ENCODE results near the gene RPL14. TPM values are rescaled to one million over a fixed set of nuclear protein-coding genes. Genes with fewer than 3 reads are reported as not detected.

RPL14 gene
- total RNA-seq (2014; rRNA removed; shearing (Covaris generic)) = 348 and 451 TPM in 2 replicates

GRCh38 chr3:40456940-40457823 lies at the start of gene RPL14:
TSS of gene RPL14 (plus strand) at chr3:40457339. CDS start at chr3:40457472, 133 bp downstream.
- DNase-seq = peak; percentile 96
- Histone ChIP-seq H3K27me3 (ENCODE audit: control insufficient read depth, insufficient read depth, low read length) (no peaks in the 10 kb centered on the region), H3K36me3 (replicated peaks; ENCODE audit: control insufficient read depth, insufficient read depth, low read length) (peaks cover 27% of the 10 kb centered on the region), H3K4me3 (ENCODE audit: insufficient read depth, low read depth, low read length) (peak within 1 kb of the TSS; percentile 98)

GRCh38 chr3:40407611-40408010 lies 49.5 kb upstream of the RPL14 start:
- no peaks in the 10 kb centered on the region for H3K36me3 ChIP-seq (replicated peaks; ENCODE audit: control insufficient read depth, insufficient read depth, low read length)
- no peaks in the 10 kb centered on the region for H3K27me3 ChIP-seq (ENCODE audit: control insufficient read depth, insufficient read depth, low read length)
- H3K4me3 ChIP-seq (ENCODE audit: insufficient read depth, low read depth, low read length) = no peak overlapping the region
- no peak for DNase-seq

- H3K36me3 ChIP-seq (replicated peaks; ENCODE audit: control insufficient read depth, insufficient read depth, low read length) = no peaks in the 10 kb centered on the region
- H3K27me3 ChIP-seq (ENCODE audit: control insufficient read depth, insufficient read depth, low read length) = no peaks in the 10 kb centered on the region
- no peak for DNase-seq
- H3K4me3 ChIP-seq (ENCODE audit: insufficient read depth, low read depth, low read length) = no peak overlapping the region
Measured at GRCh38 chr3:40414270-40414669, 42.9 kb upstream of the RPL14 start.

DNA sequence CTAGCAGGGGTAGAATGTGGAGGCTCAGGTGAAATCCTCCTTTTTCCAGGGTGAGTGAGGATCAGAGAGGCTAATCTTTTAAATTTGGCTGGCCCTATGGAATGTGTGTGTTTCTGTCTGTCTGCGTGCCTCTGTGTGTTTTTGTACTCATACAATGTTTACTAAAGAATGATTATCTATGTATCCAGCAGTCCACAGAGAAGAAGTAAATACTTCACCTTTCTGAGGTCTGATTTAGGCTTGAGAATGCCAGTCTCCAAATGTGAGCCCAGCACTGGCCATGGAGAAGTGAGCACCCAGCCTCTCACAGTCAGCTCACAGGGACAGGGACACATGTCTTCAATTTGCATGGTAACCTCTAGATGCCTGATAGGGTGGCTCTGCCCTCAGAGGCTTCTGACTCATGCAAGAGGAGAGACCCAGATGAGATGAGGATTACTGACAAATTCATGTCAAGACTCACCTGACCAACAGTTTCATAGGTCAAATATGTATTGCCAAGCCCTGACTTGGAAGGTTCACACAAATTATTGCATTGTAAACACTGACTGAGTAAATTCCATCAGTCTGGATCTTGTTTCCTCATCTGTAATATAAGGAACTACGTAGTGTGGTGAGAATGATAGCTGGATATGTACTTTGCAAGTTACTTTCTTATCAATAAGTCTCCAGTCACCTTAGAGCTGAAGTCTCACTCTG lies 39.1 kb upstream of the RPL14 start:
- Histone ChIP-seq H3K36me3 (replicated peaks; ENCODE audit: control insufficient read depth, insufficient read depth, low read length) (no peaks in the 10 kb centered on the region), H3K27me3 (ENCODE audit: control insufficient read depth, insufficient read depth, low read length) (no peaks in the 10 kb centered on the region), H3K4me3 (ENCODE audit: insufficient read depth, low read depth, low read length) (no peak overlapping the region)
- DNase-seq = no peak

DNA sequence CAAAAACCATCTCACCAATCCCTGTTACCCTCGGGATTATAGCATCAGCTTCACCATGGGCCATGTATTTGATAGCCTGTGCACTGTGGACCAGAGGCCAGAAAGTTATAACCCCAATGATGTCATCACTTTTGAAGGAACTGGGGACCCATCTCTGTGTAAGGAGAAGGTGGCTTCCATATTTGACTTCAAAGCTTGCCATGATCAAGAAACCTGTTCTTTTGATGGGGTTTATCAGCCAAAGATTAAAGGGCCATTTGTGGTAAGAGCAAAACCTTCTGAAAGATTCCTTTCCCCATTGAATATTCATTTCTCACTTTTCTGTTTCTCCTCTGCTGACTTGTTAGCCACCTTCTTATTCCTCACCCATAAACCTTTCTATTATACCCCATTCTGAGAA lies 34.3 kb upstream of the RPL14 start:
- Histone ChIP-seq H3K36me3 (replicated peaks; ENCODE audit: control insufficient read depth, insufficient read depth, low read length) (no peaks in the 10 kb centered on the region), H3K4me3 (ENCODE audit: insufficient read depth, low read depth, low read length) (no peak overlapping the region), H3K27me3 (ENCODE audit: control insufficient read depth, insufficient read depth, low read length) (no peaks in the 10 kb centered on the region)
- no peak for DNase-seq

- Histone ChIP-seq H3K4me3 (ENCODE audit: insufficient read depth, low read depth, low read length) (no peak overlapping the region), H3K36me3 (replicated peaks; ENCODE audit: control insufficient read depth, insufficient read depth, low read length) (no peaks in the 10 kb centered on the region), H3K27me3 (ENCODE audit: control insufficient read depth, insufficient read depth, low read length) (no peaks in the 10 kb centered on the region; the same call in 1 of the 2 replicates)
- no peak for DNase-seq
Measured at GRCh38 chr3:40427045-40427669, 30.0 kb upstream of the RPL14 start.

GRCh38 chr3:40432793-40433192 lies 24.3 kb upstream of the RPL14 start:
- no peak for DNase-seq
- no peaks in the 10 kb centered on the region; the same call in 1 of the 2 replicates for H3K27me3 ChIP-seq (ENCODE audit: control insufficient read depth, insufficient read depth, low read length)
- H3K4me3 ChIP-seq (ENCODE audit: insufficient read depth, low read depth, low read length) = no peak overlapping the region
- no peaks in the 10 kb centered on the region for H3K36me3 ChIP-seq (replicated peaks; ENCODE audit: control insufficient read depth, insufficient read depth, low read length)

- H3K36me3 ChIP-seq (replicated peaks; ENCODE audit: control insufficient read depth, insufficient read depth, low read length) = no peaks in the 10 kb centered on the region
- no peak overlapping the region for H3K4me3 ChIP-seq (ENCODE audit: insufficient read depth, low read depth, low read length)
- no peak for DNase-seq
- H3K27me3 ChIP-seq (ENCODE audit: control insufficient read depth, insufficient read depth, low read length) = no peaks in the 10 kb centered on the region
Measured at GRCh38 chr3:40437889-40438288, 19.2 kb upstream of the RPL14 start.

GRCh38 chr3:40445062-40445461 lies 12.1 kb upstream of the RPL14 start:
- Histone ChIP-seq H3K36me3 (replicated peaks; ENCODE audit: control insufficient read depth, insufficient read depth, low read length) (no peaks in the 10 kb centered on the region), H3K4me3 (ENCODE audit: insufficient read depth, low read depth, low read length) (no peak overlapping the region), H3K27me3 (ENCODE audit: control insufficient read depth, insufficient read depth, low read length) (no peaks in the 10 kb centered on the region)
- no peak for DNase-seq

GRCh38 chr3:40445880-40446279 lies 11.3 kb upstream of the RPL14 start:
- no peaks in the 10 kb centered on the region for H3K36me3 ChIP-seq (replicated peaks; ENCODE audit: control insufficient read depth, insufficient read depth, low read length)
- no peak for DNase-seq
- no peaks in the 10 kb centered on the region for H3K27me3 ChIP-seq (ENCODE audit: control insufficient read depth, insufficient read depth, low read length)
- no peak overlapping the region for H3K4me3 ChIP-seq (ENCODE audit: insufficient read depth, low read depth, low read length)

- no peak for DNase-seq
- no peaks in the 10 kb centered on the region for H3K36me3 ChIP-seq (replicated peaks; ENCODE audit: control insufficient read depth, insufficient read depth, low read length)
- H3K4me3 ChIP-seq (ENCODE audit: insufficient read depth, low read depth, low read length) = no peak overlapping the region
- H3K27me3 ChIP-seq (ENCODE audit: control insufficient read depth, insufficient read depth, low read length) = no peaks in the 10 kb centered on the region
Measured at GRCh38 chr3:40450438-40450837, 6.7 kb upstream of the RPL14 start.

GRCh38 chr3:40451551-40451950 lies 5.6 kb upstream of the RPL14 start:
- Histone ChIP-seq H3K4me3 (ENCODE audit: insufficient read depth, low read depth, low read length) (no peak overlapping the region), H3K27me3 (ENCODE audit: control insufficient read depth, insufficient read depth, low read length) (no peaks in the 10 kb centered on the region), H3K36me3 (replicated peaks; ENCODE audit: control insufficient read depth, insufficient read depth, low read length) (no peaks in the 10 kb centered on the region)
- DNase-seq = no peak

- no peak for DNase-seq
- H3K27me3 ChIP-seq (ENCODE audit: control insufficient read depth, insufficient read depth, low read length) = no peaks in the 10 kb centered on the region
- no peak overlapping the region for H3K4me3 ChIP-seq (ENCODE audit: insufficient read depth, low read depth, low read length)
- H3K36me3 ChIP-seq (replicated peaks; ENCODE audit: control insufficient read depth, insufficient read depth, low read length) = no peaks in the 10 kb centered on the region
Measured at GRCh38 chr3:40452057-40452456, 5.1 kb upstream of the RPL14 start.

GRCh38 chr3:40452562-40452875 lies 4.6 kb upstream of the RPL14 start:
- Histone ChIP-seq H3K4me3 (ENCODE audit: insufficient read depth, low read depth, low read length) (peak overlapping the region; percentile 69), H3K27me3 (ENCODE audit: control insufficient read depth, insufficient read depth, low read length) (no peaks in the 10 kb centered on the region), H3K36me3 (replicated peaks; ENCODE audit: control insufficient read depth, insufficient read depth, low read length) (no peaks in the 10 kb centered on the region)
- DNase-seq = no peak
